ENCODE data around the gene KCNJ3. TPM values are rescaled to one million over a fixed set of nuclear protein-coding genes. Genes with fewer than 3 reads are reported as not detected.

KCNJ3 gene
- total and polyA plus RNA-seq, 5 donors from 2014 or later: not detected

GRCh38 chr2:154762638-154763037, 64.1 kb downstream of the KCNJ3 start:
- no peak for DNase-seq
- H3K27me3 ChIP-seq (ENCODE audit: control insufficient read depth, insufficient read depth, low read length): no peaks in the 10 kb centered on the region
- no peaks in the 10 kb centered on the region for H3K36me3 Mint-ChIP-seq
- H3K4me3 Mint-ChIP-seq: no peak overlapping the region
- H3K9me3 Mint-ChIP-seq: peaks cover 0 to 6% (median 0%) of the 10 kb centered on the region in 7 donors
- no peak overlapping the region for H3K4me3 ChIP-seq (ENCODE audit: low read depth, low read length)
- H3K4me1 Mint-ChIP-seq: no peaks in the 10 kb centered on the region
- H3K27ac Mint-ChIP-seq: no peak overlapping the region
- no peaks in the 10 kb centered on the region for H3K27me3 Mint-ChIP-seq
- H3K9me3 ChIP-seq (ENCODE audit: control insufficient read depth in 2 of 2, low read length in 2 of 2): no peaks in the 10 kb centered on the region
- H3K36me3 ChIP-seq (ENCODE audit: control insufficient read depth, insufficient read depth, low read length): no peaks in the 10 kb centered on the region
- H3K27ac ChIP-seq (ENCODE audit: insufficient read depth, low read length, poor library complexity, severe bottlenecking): no peak overlapping the region
- ATAC-seq (ENCODE audit: low read depth in 2 of 2): no peak
- no peaks in the 10 kb centered on the region for H3K4me1 ChIP-seq (ENCODE audit: control insufficient read depth, insufficient read depth, low read length, poor library complexity, severe bottlenecking)

GRCh38 chr2:154771664-154772284, 73.3 kb downstream of the KCNJ3 start:
- Mint-ChIP-seq H3K9me3 (peaks cover 0 to 8% (median 2%) of the 10 kb centered on the region in 7 donors), H3K4me3 (no peak overlapping the region), H3K27ac (no peak overlapping the region), H3K36me3 (no peaks in the 10 kb centered on the region), H3K27me3 (no peaks in the 10 kb centered on the region), H3K4me1 (no peaks in the 10 kb centered on the region)
- Histone ChIP-seq H3K4me3 (ENCODE audit: low read depth, low read length) (no peak overlapping the region), H3K4me1 (ENCODE audit: control insufficient read depth, insufficient read depth, low read length, poor library complexity, severe bottlenecking) (no peaks in the 10 kb centered on the region), H3K36me3 (ENCODE audit: control insufficient read depth, insufficient read depth, low read length) (no peaks in the 10 kb centered on the region), H3K9me3 (ENCODE audit: control insufficient read depth in 2 of 2, low read length in 2 of 2) (no peaks in the 10 kb centered on the region), H3K27ac (ENCODE audit: insufficient read depth, low read length, poor library complexity, severe bottlenecking) (no peak overlapping the region), H3K27me3 (ENCODE audit: control insufficient read depth, insufficient read depth, low read length) (no peaks in the 10 kb centered on the region)
- DNase-seq: no peak
- ATAC-seq (ENCODE audit: low read depth in 2 of 2): no peak

- H3K27ac ChIP-seq (ENCODE audit: insufficient read depth, low read length, poor library complexity, severe bottlenecking): no peak overlapping the region
- no peaks in the 10 kb centered on the region for H3K4me1 Mint-ChIP-seq
- no peaks in the 10 kb centered on the region for H3K36me3 Mint-ChIP-seq
- no peaks in the 10 kb centered on the region for H3K9me3 ChIP-seq (ENCODE audit: control insufficient read depth in 2 of 2, low read length in 2 of 2)
- no peaks in the 10 kb centered on the region for H3K4me1 ChIP-seq (ENCODE audit: control insufficient read depth, insufficient read depth, low read length, poor library complexity, severe bottlenecking)
- no peaks in the 10 kb centered on the region for H3K27me3 Mint-ChIP-seq
- ATAC-seq (ENCODE audit: low read depth in 2 of 2) (no peak), DNase-seq (no peak)
- H3K4me3 ChIP-seq (ENCODE audit: low read depth, low read length): no peak overlapping the region
- no peak overlapping the region for H3K27ac Mint-ChIP-seq
- peaks cover 0 to 8% (median 5%) of the 10 kb centered on the region in 7 donors for H3K9me3 Mint-ChIP-seq
- no peaks in the 10 kb centered on the region for H3K36me3 ChIP-seq (ENCODE audit: control insufficient read depth, insufficient read depth, low read length)
- no peaks in the 10 kb centered on the region for H3K27me3 ChIP-seq (ENCODE audit: control insufficient read depth, insufficient read depth, low read length)
- no peak overlapping the region for H3K4me3 Mint-ChIP-seq
These were observed 78.3 kb downstream of the KCNJ3 start for GRCh38 chr2:154776825-154777224.

GRCh38 chr2:154794406-154794805, 95.9 kb downstream of the KCNJ3 start:
- Histone ChIP-seq H3K27me3 (ENCODE audit: control insufficient read depth, insufficient read depth, low read length) (no peaks in the 10 kb centered on the region), H3K4me3 (ENCODE audit: low read depth, low read length) (no peak overlapping the region), H3K4me1 (ENCODE audit: control insufficient read depth, insufficient read depth, low read length, poor library complexity, severe bottlenecking) (no peaks in the 10 kb centered on the region), H3K27ac (ENCODE audit: insufficient read depth, low read length, poor library complexity, severe bottlenecking) (no peak overlapping the region), H3K36me3 (ENCODE audit: control insufficient read depth, insufficient read depth, low read length) (no peaks in the 10 kb centered on the region), H3K9me3 (ENCODE audit: control insufficient read depth in 2 of 2, low read length in 2 of 2) (no peaks in the 10 kb centered on the region)
- ATAC-seq (ENCODE audit: low read depth in 2 of 2) (no peak), DNase-seq (no peak)
- Mint-ChIP-seq H3K27ac (no peak overlapping the region), H3K27me3 (no peaks in the 10 kb centered on the region), H3K9me3 (peaks cover 0 to 23% (median 3%) of the 10 kb centered on the region in 7 donors), H3K4me1 (no peaks in the 10 kb centered on the region), H3K4me3 (no peak overlapping the region), H3K36me3 (no peaks in the 10 kb centered on the region)

- H3K27ac ChIP-seq (ENCODE audit: insufficient read depth, low read length, poor library complexity, severe bottlenecking): no peak overlapping the region
- Mint-ChIP-seq H3K4me1 (no peaks in the 10 kb centered on the region), H3K27me3 (no peaks in the 10 kb centered on the region), H3K4me3 (no peak overlapping the region), H3K27ac (no peak overlapping the region), H3K36me3 (no peaks in the 10 kb centered on the region), H3K9me3 (peaks cover 0 to 22% (median 5%) of the 10 kb centered on the region in 7 donors)
- DNase-seq: no peak
- no peak overlapping the region for H3K4me3 ChIP-seq (ENCODE audit: low read depth, low read length)
- H3K36me3 ChIP-seq (ENCODE audit: control insufficient read depth, insufficient read depth, low read length): no peaks in the 10 kb centered on the region
- H3K27me3 ChIP-seq (ENCODE audit: control insufficient read depth, insufficient read depth, low read length): no peaks in the 10 kb centered on the region
- H3K4me1 ChIP-seq (ENCODE audit: control insufficient read depth, insufficient read depth, low read length, poor library complexity, severe bottlenecking): no peaks in the 10 kb centered on the region
- ATAC-seq (ENCODE audit: low read depth in 2 of 2): no peak
- H3K9me3 ChIP-seq (ENCODE audit: control insufficient read depth in 2 of 2, low read length in 2 of 2): no peaks in the 10 kb centered on the region
These were observed 97.2 kb downstream of the KCNJ3 start for GRCh38 chr2:154795651-154796050.

GRCh38 chr2:154804451-154804850, 106.0 kb downstream of the KCNJ3 start:
- Histone ChIP-seq H3K4me3 (ENCODE audit: low read depth, low read length) (no peak overlapping the region), H3K9me3 (ENCODE audit: control insufficient read depth in 2 of 2, low read length in 2 of 2) (peaks cover 0 to 2% of the 10 kb centered on the region in 2 experiments), H3K4me1 (ENCODE audit: control insufficient read depth, insufficient read depth, low read length, poor library complexity, severe bottlenecking) (no peaks in the 10 kb centered on the region), H3K27ac (ENCODE audit: insufficient read depth, low read length, poor library complexity, severe bottlenecking) (no peak overlapping the region), H3K27me3 (ENCODE audit: control insufficient read depth, insufficient read depth, low read length) (no peaks in the 10 kb centered on the region), H3K36me3 (ENCODE audit: control insufficient read depth, insufficient read depth, low read length) (no peaks in the 10 kb centered on the region)
- no peaks in the 10 kb centered on the region for H3K4me1 Mint-ChIP-seq
- ATAC-seq (ENCODE audit: low read depth in 2 of 2) (no peak), DNase-seq (no peak)
- H3K4me3 Mint-ChIP-seq: no peak overlapping the region
- no peaks in the 10 kb centered on the region for H3K36me3 Mint-ChIP-seq
- H3K9me3 Mint-ChIP-seq: peaks cover 0 to 14% (median 4%) of the 10 kb centered on the region in 7 donors
- no peaks in the 10 kb centered on the region for H3K27me3 Mint-ChIP-seq
- H3K27ac Mint-ChIP-seq: no peak overlapping the region

- no peaks in the 10 kb centered on the region for H3K36me3 Mint-ChIP-seq
- no peak overlapping the region for H3K27ac ChIP-seq (ENCODE audit: insufficient read depth, low read length, poor library complexity, severe bottlenecking)
- no peak overlapping the region for H3K4me3 Mint-ChIP-seq
- no peaks in the 10 kb centered on the region for H3K36me3 ChIP-seq (ENCODE audit: control insufficient read depth, insufficient read depth, low read length)
- no peak overlapping the region for H3K27ac Mint-ChIP-seq
- peaks cover 0 to 7% (median 4%) of the 10 kb centered on the region in 7 donors for H3K9me3 Mint-ChIP-seq
- DNase-seq: no peak
- no peak overlapping the region for H3K4me3 ChIP-seq (ENCODE audit: low read depth, low read length)
- no peaks in the 10 kb centered on the region for H3K4me1 Mint-ChIP-seq
- H3K9me3 ChIP-seq (ENCODE audit: control insufficient read depth in 2 of 2, low read length in 2 of 2): no peaks in the 10 kb centered on the region
- H3K4me1 ChIP-seq (ENCODE audit: control insufficient read depth, insufficient read depth, low read length, poor library complexity, severe bottlenecking): no peaks in the 10 kb centered on the region
- H3K27me3 ChIP-seq (ENCODE audit: control insufficient read depth, insufficient read depth, low read length): no peaks in the 10 kb centered on the region
- no peaks in the 10 kb centered on the region for H3K27me3 Mint-ChIP-seq
- no peak for ATAC-seq (ENCODE audit: low read depth in 2 of 2)
These were observed 115.1 kb downstream of the KCNJ3 start for GRCh38 chr2:154813636-154814035.

- Histone ChIP-seq H3K27ac (ENCODE audit: insufficient read depth, low read length, poor library complexity, severe bottlenecking) (no peak overlapping the region), H3K27me3 (ENCODE audit: control insufficient read depth, insufficient read depth, low read length) (no peaks in the 10 kb centered on the region), H3K4me1 (ENCODE audit: control insufficient read depth, insufficient read depth, low read length, poor library complexity, severe bottlenecking) (no peaks in the 10 kb centered on the region), H3K36me3 (ENCODE audit: control insufficient read depth, insufficient read depth, low read length) (no peaks in the 10 kb centered on the region), H3K9me3 (ENCODE audit: control insufficient read depth in 2 of 2, low read length in 2 of 2) (no peaks in the 10 kb centered on the region), H3K4me3 (ENCODE audit: low read depth, low read length) (no peak overlapping the region)
- no peak overlapping the region for H3K27ac Mint-ChIP-seq
- H3K36me3 Mint-ChIP-seq: no peaks in the 10 kb centered on the region
- ATAC-seq (ENCODE audit: low read depth in 2 of 2) (no peak), DNase-seq (no peak)
- H3K4me3 Mint-ChIP-seq: no peak overlapping the region
- no peaks in the 10 kb centered on the region for H3K27me3 Mint-ChIP-seq
- H3K9me3 Mint-ChIP-seq: peaks cover 0 to 5% (median 2%) of the 10 kb centered on the region in 7 donors
- H3K4me1 Mint-ChIP-seq: no peaks in the 10 kb centered on the region
These were observed 116.4 kb downstream of the KCNJ3 start for GRCh38 chr2:154814856-154815255.

Data from CD4-positive, CD25-positive, alpha-beta regulatory T cell (primary cell).